HG02678 (cell line): ENCODE results near the gene CGNL1.

Experiments
- ATAC-seq: cut with Tn5 transposase; IDR thresholded peaks from one replicate; pipeline ENCODE4 v1.9.1; 2021; ENCODE audit warnings: mild to moderate bottlenecking, moderate library complexity; ENCODE audit not compliant: unreplicated experiment

The CGNL1 gene

DNA sequence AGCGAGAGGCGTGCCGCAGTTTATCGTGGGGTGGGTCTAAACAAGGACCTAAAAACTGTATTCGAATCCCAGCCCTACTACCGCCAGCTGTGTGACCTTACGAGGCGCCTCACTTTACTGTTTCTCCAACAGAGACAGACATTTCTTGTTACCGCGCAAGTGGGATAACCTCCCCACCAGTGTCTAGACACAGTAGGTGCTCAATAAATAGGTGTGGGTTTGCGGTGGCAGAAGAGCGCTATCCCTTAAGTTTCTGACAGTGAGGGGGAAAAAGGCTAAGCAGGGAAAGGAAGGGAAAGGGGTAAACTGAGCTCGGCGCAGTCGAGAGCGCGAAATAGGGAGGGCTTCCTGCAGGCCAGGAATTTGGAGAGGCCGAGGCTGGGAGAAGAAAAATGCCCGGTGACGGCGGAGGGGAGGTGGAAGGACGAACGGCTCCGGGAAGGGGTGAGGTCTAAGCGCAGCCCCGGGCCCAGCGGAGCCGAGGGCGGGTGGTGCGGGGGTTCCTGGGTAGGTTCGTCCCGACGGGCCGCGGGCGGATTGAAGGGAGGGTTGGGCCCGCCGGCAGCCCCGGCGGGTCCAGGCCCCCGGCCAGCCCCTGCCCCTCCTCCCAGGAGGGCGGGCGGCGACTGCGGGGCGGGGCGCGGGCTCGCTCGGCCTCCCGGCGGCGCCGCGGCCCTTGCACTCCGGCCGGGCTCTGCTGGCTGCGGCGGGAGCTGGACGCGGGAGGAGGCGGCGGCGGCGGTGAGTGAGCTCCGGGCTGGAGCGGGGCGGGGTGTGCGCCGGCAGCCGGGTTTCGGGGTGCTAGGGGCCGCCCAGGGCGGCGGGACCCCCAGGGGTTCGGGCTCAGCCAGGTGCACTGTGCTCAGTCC, at the start of gene CGNL1:
TSS of gene CGNL1 (plus strand) at position 679 of the 869 bp plus-strand sequence. CDS start 61,495 bp downstream, outside the sequence.
- ATAC-seq, result no peak

- ATAC-seq, result no peak
These were observed 48.3 kb upstream of the CGNL1 start for GRCh38 chr15:57327985-57328471.

DNA sequence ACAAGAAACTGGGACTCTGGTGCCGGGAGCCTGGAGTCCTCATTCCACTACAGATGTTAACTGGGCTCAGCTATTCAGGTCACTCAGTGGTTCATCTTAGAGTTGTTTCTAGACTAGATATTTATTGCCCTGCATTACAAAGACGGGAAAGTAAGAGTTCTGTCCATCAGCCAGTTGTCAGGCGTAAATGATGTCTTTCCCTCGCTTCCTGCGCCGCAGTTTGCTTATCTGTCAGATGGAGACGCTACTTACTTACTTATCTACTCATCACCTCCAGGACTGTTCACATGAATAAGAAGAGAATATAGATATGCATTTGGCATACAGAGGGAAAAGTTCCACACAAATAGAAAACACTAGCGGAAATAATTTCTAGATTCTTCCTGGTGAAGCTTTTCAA, 47.8 kb upstream of the CGNL1 start:
- ATAC-seq, result no peak

DNA sequence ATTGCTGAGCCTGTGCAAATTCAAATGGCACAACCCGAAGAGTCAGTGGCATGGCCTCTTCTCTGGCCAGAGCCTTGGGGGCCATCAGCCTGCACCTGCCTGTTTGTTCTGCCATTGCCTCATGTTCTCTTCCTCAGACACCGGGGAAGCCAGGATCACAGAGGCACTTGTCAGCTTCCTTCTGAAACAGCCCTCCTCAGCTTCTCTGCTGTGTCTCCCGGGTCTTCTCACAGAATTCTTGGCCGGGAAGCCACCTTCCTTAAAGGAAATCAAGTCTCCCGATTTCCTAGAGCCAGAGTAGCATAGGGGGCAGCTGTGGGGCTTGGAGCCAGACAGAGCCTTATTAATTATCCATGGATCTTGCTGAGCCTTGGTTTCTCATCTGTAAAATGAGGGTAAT, 47.4 kb upstream of the CGNL1 start:
- ATAC-seq, result no peak

DNA sequence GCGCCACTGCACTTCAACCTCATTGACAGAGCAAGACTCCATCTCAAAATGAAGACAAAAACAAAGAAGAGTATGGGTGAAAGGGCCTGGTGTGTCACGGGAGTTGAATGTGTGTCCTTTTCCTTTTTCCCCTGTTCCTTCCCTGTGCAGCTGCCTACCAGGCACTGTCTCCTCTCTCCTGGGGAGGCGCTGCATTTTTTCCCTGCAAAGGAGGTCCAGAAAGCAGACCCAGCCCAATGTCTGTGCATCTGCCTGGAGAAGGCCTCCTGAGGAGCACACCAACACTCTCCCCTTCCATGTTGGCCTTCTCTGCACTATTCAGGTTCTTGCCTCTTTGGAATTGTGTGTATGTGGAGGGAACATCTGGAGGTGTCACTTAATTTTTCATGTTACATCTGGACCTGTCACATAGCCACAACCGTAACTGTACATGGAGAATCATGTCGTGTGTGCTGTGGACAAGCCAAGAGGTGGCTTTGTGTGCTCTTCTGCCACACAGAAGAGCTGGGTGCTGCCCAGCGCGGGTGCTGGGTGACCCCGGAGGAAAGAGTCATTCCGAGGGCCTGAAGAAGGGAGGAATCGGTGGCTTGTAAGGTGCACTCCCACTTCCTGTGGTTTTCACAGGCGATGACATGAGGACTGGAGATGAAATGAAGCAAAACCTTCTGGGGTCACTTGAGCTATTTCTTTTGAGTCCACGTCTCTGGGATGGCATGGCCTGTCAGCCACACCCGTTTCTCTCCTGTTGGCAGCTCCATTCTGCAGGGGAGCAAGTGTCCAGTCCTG, 46.5 kb upstream of the CGNL1 start:
- ATAC-seq, result no peak

DNA sequence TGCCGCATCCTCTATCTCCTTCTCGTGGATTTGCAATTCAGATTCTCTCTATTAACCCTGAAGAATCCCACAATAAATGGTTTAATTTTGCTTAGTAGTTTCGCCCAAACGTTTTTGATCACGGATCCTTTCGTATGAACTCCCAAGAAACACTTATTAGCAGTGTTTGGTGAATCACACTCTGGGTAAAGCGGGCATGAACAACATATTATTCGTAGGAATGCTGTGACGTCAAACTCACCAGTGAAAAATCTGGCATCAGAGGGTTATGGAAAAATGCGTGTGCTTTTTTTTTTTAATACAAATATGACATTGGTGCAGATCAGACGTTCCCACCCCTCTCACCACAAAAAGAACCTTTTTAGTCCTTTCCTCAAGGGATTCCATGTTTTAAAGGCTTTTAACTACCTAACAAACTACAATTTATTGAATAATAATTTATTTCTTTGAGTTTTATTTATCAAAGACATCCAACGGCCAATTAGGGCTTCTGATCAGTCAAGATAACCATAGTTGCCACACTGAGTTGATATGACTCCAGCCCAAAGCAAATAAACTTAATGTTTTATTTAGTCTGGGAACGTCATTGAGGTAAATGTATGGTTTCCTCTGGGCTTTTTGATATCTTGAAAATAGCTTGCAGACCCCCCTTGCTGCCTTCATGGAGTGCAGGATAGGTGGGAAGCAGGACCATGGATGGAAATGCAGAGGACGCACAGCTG, 45.5 kb upstream of the CGNL1 start:
- no peak for ATAC-seq

DNA sequence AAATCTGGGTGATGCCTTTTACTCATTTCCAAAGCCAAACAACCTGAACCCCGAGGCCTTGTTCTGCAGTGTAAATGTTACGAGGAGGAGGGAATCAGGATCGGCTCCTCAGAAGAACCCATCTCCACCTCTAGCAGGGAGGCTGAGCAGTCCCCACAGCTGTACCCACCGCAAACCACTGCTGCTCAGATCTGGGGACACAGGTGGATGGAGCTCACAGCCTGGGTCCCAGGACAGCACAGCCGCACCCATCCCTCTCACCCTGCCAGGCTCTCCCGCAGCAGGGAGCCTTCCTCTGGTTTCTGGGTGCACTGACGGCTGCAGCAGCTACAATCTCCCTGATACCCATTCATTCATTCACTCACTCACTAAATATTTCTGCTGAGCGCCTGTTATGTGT, 44.0 kb upstream of the CGNL1 start:
- no peak for ATAC-seq

DNA sequence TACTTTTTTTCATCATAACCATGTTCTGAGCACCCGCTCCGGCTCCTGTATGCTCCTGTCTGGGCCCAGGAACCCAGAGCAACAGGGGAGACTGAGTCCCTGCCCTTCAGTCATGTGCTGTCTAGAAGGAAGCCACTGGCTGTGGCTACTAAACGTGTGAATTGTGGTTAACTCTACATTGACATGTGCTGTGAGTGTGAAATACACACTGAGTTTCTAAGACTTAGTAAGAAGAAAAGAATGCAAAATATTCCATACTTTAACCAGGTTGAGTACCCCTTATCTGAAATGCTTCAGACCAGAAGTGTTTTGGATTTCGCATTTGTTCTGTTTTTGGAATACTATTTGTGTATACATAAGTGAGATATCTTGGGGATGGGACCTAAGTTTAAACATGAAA, 42.8 kb upstream of the CGNL1 start:
- no peak for ATAC-seq

DNA sequence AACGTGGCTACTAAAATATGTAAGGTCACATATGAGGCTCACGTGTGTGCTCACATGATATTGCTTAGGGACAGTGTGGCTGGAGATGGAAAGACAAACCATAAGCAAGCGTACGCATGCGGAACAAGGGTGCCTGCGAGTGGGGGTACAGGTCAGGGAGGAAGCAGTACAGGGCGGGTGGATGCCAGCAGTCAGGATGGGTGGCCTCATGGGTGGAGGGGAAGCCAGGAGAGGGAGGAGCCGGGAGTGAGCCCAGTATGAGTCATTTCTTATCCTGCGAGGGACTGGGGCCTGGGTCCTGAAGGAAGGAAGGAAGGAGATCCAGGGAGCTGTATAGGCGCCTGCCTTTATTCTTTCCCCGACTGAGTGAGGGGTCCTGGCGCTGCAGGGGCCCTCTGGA, 42.0 kb upstream of the CGNL1 start:
- ATAC-seq, result no peak

GRCh38 chr15:57335293-57335715, 41.0 kb upstream of the CGNL1 start:
- no peak for ATAC-seq

- ATAC-seq, result no peak
These were observed 40.6 kb upstream of the CGNL1 start for GRCh38 chr15:57335719-57336118.

GRCh38 chr15:57337868-57338411, 38.4 kb upstream of the CGNL1 start:
- no peak for ATAC-seq

DNA sequence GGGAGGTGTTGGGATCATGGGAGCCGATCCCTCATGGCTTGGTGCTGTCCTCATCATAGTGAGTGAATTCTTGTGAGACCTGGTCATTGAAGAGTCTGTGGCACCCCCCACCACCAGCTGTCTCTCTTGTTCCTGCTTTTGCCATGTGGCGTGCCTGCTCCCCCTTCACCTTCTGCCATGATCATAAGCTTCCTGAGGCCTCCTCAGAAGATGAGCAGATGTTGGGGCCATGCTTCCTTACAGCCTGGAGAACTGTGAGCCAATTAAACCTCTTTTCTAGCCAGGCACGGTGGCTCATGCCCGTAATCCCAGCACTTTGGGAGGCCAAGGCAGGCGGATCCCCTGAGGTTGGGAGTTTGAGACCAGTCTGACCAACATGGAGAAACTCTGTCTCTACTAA, 37.0 kb upstream of the CGNL1 start:
- no peak for ATAC-seq

DNA sequence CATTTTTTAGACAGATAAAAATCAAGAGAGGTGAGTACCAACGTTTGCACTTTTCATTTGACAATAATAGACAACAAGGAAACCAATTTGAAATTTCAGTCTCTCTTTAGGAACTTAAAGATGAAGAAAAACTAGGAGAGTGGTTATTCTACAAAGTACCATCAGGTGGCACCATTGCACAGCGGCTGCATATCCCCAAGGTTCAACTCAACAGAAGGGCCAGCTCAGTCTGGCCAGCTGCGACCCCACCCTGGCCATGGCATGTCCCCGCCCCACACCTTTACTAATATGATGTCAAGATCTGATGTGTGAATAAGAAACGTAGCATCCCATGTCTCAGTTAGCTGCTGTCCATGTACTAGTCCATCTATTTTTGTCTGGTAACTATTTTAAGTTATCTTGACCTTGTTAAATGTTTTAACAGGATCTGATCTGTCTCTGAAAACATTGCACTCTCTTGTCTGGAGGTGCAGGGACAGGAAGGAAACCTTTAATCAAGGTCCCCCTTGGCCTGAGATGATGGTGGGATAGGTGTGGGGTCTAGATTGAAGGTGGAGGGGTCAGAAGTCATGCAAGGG, 35.5 kb upstream of the CGNL1 start:
- ATAC-seq, result no peak

DNA sequence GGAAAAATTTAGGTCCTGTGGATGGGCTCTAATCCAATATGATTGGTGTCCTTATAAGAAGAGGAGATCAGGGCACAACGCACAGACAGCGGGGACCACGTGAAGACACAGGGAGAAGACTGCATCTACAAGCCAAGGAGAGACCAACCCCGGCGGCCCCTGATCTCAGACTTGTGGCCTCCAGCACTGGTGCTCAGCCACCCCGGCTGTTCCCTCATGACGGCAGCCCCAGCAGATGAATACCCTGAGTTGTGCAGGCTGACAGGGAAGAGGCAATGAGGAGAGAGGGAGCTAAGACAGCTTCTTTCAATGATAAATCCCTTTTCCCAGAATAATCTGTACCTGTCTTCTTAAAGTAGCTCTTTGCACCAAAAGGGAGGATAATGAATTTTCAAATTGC, 33.3 kb upstream of the CGNL1 start:
- ATAC-seq, result no peak

DNA sequence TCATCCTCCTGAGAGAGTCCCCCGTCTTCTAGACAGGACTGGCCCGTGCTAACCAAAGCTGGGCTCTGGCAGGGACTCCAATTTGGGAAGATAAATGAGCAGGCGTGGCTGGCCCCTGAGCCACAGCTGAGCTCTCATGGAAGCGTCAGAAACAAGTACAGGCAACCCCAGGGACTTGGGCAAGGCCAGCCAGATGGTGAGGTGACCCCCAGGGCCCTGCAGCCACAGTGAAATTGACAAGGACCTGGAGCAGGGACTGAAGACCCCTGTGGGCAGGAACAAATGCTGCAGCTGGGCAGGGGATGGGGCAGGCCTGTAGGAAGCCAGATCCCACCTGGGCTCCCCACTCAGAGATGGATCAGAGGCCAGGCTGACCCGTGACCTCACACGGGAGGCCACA, 32.8 kb upstream of the CGNL1 start:
- ATAC-seq, result no peak

DNA sequence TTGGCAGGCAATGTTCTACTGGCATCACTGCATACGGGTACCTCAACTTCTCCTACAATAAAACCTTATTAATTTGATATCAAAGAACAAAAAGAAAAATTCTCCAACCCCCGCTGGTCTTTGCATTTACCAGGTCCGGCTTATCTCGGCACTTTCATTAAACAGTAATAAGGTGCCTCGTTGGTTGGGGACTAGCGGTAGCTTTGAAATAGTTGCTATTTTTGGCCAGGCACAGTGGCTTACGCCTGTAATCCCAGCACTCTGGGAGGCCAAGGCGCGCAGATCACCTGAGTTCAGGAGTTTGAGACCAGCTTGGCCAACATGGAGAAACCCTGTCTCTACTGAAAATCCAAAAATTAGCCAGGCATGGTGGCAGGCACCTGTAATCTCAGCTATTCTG, 32.0 kb upstream of the CGNL1 start:
- no peak for ATAC-seq

- ATAC-seq, result no peak
These were observed 30.7 kb upstream of the CGNL1 start for GRCh38 chr15:57345584-57345983.

DNA sequence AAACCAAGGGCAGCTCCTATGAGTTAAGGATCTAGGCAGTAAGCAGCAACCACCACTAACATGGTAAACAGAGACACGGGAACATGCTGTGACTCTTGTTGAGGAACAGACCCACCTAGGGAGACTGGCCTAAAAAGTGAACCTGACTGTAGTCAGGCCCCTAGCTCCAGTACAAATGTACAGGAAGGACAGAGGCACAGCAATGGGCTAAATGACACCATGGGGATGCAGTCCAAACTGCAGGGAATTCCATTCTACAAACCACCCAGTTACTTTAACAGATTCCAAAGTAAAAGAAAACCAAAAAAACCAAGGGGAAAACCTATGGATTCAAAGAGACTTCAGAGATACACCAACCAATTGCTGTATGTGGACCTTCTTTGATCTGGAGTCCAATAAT, 28.2 kb upstream of the CGNL1 start:
- no peak for ATAC-seq

- ATAC-seq, result no peak
These were observed 23.6 kb upstream of the CGNL1 start for GRCh38 chr15:57352535-57353316.
